Stimulated activated CD8-positive, alpha-beta memory T cell treated with anti-CD3 and anti-CD28 coated beads, Interleukin-12 subunit alpha, Interleukin-12 subunit beta, amount 100 ng/mL, for 24 hours (primary cell): ENCODE results near the gene RUBCNL.

Source experiments
- DNase-seq: peaks from one replicate; pipeline ENCODE4 v3.0.0-alpha.2; 2020; ENCODE audit errors: extremely low read depth

Gene RUBCNL

DNA sequence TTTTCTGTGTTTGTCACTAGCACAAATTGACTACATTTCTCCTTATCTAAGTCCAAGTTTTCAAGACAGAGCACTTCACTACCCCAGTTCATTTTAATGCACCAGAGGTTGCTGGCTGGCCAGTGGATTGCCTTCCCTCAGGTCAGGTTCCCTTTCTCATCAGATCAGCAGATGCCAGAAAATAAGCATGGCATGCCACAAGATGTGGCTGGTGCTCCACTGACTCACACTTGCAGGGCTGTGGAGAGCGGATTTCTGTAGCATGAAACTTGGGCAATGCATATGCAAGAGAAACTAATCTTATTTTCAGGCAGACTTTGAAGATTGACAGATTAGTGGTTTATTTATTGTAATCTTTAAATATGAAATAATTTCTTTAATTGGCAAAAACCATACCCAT is 79.5 kb downstream of the RUBCNL start:
- no peak for DNase-seq

DNA sequence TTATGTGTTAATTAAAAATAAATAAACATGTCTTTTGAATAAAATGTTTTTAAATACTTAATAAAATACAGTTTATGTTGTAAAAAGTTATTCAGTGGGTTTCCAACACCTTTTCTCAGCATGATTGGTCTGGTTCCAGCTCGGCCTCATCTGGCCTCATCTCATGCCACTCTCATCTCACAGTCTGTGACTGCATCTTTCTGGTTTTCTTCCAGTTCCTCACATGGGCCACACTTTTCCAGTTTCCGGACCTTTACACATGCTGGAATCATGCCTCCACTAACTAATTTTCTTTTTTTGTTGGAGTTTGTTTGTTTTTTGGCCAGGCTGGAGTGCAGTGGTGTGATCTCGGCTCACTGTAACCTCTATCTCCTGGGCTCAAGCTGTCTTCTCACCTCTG is 82.5 kb downstream of the RUBCNL start:
- DNase-seq, result no peak

DNA sequence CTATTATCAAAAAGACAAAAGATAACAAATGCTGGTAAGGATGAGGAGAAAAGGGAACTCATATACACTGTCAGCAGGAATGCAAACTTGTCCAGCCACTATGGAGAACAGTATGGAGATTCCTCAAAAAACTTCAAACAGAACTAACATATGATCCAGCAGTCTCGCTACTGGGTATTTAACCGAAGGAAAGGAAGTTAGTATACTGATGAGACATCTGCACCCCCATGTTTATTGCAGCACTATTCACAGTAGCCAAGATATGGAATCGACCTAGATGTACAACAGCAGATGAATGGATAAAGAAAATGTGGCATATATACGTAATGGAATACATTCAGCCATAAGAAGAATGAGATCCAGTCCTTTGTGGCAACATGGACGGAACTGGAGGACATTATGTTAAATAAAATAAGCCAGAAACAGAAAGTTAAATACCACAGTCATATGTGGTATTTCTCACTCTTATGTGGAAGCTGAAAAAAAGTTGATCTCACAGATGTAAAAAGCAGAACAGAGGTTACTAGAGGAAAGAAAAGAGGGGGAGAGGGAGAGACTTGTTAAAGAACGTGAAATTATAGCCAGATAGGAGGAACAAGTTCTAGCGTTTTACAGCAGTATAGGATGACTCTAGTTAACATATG is 83.2 kb downstream of the RUBCNL start:
- DNase-seq, result no peak

DNA sequence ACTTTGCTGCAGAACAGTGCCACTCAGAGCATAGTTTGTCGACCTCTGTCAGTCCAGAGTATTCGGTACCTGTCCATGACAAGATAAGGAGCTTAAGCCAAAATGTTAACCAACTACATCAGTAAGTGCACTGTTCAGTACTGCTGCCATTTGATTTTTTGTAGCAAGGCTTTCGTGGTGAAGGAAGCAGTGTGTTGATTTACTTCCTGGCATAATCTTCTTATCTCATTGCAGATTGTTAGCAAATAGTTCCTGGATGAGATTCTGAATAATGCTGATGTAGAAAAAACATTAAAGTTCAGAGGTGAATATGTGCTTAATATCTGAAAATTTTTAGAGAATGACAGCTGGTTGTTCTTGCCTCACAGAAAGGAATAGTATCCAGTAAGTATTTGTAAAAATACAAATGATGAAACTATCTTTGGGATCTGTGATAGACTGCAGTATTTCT is 89.7 kb downstream of the RUBCNL start:
- no peak for DNase-seq

DNA sequence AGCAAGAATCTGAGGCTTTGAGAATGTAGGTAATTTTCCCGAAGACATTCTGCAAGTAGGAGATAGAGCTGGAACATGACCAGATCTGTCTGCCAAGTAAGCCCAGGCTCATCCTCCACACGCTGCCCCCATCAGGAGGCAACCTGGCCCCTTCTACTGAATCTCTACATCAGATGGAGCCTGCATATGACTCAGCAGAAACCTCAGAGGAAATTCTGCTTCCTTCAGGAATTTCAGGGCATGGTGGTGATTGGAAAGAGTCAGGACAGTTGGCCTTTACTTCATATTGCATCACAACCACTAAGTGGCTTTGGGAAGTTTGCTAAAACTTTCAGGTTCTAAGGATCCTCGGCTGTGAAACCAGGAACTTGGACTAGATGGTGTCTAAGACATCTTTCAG is 90.1 kb downstream of the RUBCNL start:
- DNase-seq, result no peak

DNA sequence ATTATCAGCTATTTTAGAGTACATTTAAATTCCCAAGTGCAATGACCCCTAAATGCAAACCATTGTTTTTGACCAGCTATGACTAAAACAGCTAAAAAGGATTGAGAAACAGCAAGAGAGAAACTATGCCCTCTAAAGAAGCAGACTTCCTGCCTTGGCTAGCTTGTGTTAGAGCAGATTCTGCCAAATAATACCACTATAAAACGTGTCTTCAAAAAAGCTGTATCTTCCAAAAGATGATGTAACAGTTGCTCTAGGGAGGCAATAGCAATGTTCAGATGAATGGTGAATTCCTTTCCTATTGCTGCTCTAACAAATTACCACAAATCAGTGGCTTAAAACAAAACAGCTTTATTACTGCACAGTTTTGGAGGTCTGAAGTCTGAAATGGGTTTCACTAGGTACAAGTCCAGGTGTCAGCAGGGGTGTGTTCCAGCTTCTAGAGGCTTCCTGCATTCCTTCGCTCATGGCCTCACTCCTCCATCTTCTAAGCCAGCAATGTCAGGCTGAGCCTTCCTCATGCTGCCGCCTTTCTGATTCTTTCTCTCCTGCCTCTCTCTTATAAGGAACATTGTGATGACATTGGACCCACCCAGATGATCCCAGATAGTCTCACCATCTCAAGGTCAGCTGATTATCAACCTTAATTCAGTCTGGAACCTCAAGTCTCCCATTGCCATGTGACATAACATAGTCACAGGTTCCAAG is 90.8 kb downstream of the RUBCNL start:
- no peak for DNase-seq

DNA sequence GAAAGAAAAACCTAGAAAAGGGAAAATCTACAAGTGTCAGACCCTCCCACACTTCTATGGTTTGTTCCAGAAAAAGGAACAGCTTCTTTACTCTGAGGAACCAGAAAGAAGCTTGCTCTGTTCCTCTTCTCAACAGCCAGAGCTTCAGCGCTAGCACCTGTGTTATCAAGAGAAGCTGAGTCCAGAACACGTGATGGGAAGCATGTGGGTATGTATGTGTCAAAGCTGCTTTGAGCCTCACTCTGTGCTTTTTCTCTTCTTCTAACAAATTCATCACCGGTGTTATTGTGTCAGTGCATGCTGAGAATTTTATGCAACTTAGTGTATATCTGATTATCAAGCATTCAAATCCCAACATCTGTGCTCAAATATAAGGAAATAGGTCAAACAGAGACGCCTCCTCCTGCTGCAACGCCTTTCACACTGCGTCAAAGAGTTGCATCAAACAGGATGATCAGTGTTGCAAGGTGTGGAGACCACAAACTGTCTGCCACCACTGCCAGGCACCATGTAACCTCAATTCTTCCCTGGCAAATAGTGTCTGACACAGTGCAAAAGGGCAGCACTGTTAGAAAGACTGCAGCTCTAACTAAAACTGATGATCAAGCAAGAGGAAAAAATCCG is 91.4 kb downstream of the RUBCNL start:
- DNase-seq, result peak; percentile 10

DNA sequence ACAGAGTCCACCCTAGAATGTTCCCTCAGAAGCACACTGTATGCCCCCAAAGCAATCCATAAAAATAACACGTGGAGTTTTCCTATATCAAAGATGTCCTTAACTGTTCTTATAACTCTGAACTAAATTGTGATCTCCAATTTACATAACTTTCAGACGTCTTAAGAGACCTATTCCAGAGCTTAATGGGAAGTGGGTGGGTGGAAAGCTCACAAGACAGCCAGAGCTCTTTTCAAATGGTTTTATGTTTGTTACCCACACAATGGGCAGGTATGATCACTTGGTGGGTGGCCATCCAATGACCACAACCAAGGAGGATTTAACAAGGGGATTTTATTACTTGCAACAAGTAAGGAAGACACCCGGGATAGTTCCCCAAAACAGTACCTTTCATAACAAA is 93.6 kb downstream of the RUBCNL start:
- DNase-seq, result no peak
